Measurements from ENCODE around the gene DENND6A.

GRCh38 chr3:57738391-57738790 is 45.5 kb upstream of the DENND6A start:
- TF ChIP-seq CTCF (IDR thresholded peaks at IDR 0.05; ENCODE audit: control extremely low read depth in 1 of 3, insufficient read depth in 1 of 3, low read depth in 1 of 3, low read length in 3 of 3) (no peak), CHD1 (IDR thresholded peaks at IDR 0.05; ENCODE audit: low read depth, low read length) (no peak), SP1 (IDR thresholded peaks at IDR 0.05; ENCODE audit: low read depth, low read length) (no peak), HDAC2 (IDR thresholded peaks at IDR 0.05; ENCODE audit: borderline replicate concordance in 1 of 2, low read depth in 2 of 2, low read length in 2 of 2) (no peak), POLR2A (IDR thresholded peaks at IDR 0.05; ENCODE audit: control extremely low read depth in 1 of 2, low read depth in 2 of 2, low read length in 2 of 2) (no peak), USF2 (IDR thresholded peaks at IDR 0.05; ENCODE audit: low read length) (no peak), RXRA (IDR thresholded peaks at IDR 0.05; ENCODE audit: insufficient read depth, low read depth, low read length) (no peak), TAF1 (IDR thresholded peaks at IDR 0.05; ENCODE audit: low read depth, low read length) (no peak), BCL11A (IDR thresholded peaks at IDR 0.05; ENCODE audit: low read depth in 2 of 2, low read length in 2 of 2) (no peak)
- TF ChIP-seq, protein P1, sequence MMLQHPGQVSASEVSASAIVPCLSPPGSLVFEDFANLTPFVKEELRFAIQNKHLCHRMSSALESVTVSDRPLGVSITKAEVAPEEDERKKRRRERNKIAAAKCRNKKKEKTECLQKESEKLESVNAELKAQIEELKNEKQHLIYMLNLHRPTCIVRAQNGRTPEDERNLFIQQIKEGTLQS (IDR thresholded peaks at IDR 0.05; ENCODE audit: insufficient read depth, low read depth, low read length): no peak
- TF ChIP-seq, protein P2, sequence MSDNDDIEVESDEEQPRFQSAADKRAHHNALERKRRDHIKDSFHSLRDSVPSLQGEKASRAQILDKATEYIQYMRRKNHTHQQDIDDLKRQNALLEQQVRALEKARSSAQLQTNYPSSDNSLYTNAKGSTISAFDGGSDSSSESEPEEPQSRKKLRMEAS (IDR thresholded peaks at IDR 0.05): no peak
